Measurements from ENCODE around the gene ELP1. TPM values are rescaled to one million over a fixed set of nuclear protein-coding genes. Genes with fewer than 3 reads are reported as not detected.
"Not testable (repeated sequence)": the region's sequence is repeated elsewhere in the genome, so short reads cannot be mapped to it uniquely, and the experiment has no call there.

ELP1 gene
- total RNA-seq, 2 donors from 2014 or later, result 11.8 to 21.6 TPM

- no peak overlapping the region for H3K9ac ChIP-seq (ENCODE audit: low read depth in 2 of 2, low read length in 2 of 2)
- no peak for DNase-seq
- H3K4me1 ChIP-seq, result no peaks in the 10 kb centered on the region
- no peaks in the 10 kb centered on the region for H3K36me3 ChIP-seq
- H3K9me3 ChIP-seq, result no peaks in the 10 kb centered on the region
- TF ChIP-seq CTCF (IDR thresholded peaks at IDR 0.05), result no peak
- intact Hi-C loops (cut with DNase I), result no loop called here
- no peak overlapping the region for H3K4me3 ChIP-seq
- no peak overlapping the region for H3K27ac ChIP-seq
- no peaks in the 10 kb centered on the region for H3K27me3 ChIP-seq
Observed at GRCh38 chr9:108845947-108846346, 88.0 kb downstream of the ELP1 start.

- DNase-seq, result no peak
- intact Hi-C loops (cut with DNase I), result no loop called here
- H3K27me3 ChIP-seq, result no peaks in the 10 kb centered on the region
- H3K9ac ChIP-seq (ENCODE audit: low read depth in 2 of 2, low read length in 2 of 2), result no peak overlapping the region
- no peak overlapping the region for H3K4me3 ChIP-seq
- H3K4me1 ChIP-seq, result no peaks in the 10 kb centered on the region
- TF ChIP-seq CTCF (IDR thresholded peaks at IDR 0.05), result no peak
- no peaks in the 10 kb centered on the region for H3K9me3 ChIP-seq
- H3K27ac ChIP-seq, result no peak overlapping the region
- no peaks in the 10 kb centered on the region for H3K36me3 ChIP-seq
Observed at GRCh38 chr9:108845507-108845906, 88.4 kb downstream of the ELP1 start.

GRCh38 chr9:108844856-108845255 lies 89.1 kb downstream of the ELP1 start:
- no peaks in the 10 kb centered on the region for H3K4me1 ChIP-seq
- TF ChIP-seq CTCF (IDR thresholded peaks at IDR 0.05), result no peak
- intact Hi-C loops (cut with DNase I), result no loop called here

GRCh38 chr9:108844391-108844790 lies 89.5 kb downstream of the ELP1 start:
- no peak for DNase-seq
- no peak for TF ChIP-seq CTCF (IDR thresholded peaks at IDR 0.05)

More at GRCh38 chr9:108844856-108845255, 89.1 kb downstream of the ELP1 start:
- H3K27ac ChIP-seq, result no peak overlapping the region
- H3K36me3 ChIP-seq, result no peaks in the 10 kb centered on the region
- DNase-seq, result no peak
- H3K27me3 ChIP-seq, result no peaks in the 10 kb centered on the region
- H3K9ac ChIP-seq (ENCODE audit: low read depth in 2 of 2, low read length in 2 of 2), result no peak overlapping the region
- no peaks in the 10 kb centered on the region for H3K9me3 ChIP-seq
- H3K4me3 ChIP-seq, result no peak overlapping the region

GRCh38 chr9:108842610-108843295 lies 91.2 kb downstream of the ELP1 start:
- H3K4me1 ChIP-seq, result no peaks in the 10 kb centered on the region
- H3K9me3 ChIP-seq, result no peaks in the 10 kb centered on the region
- no peak overlapping the region for H3K4me3 ChIP-seq
- no peak overlapping the region for H3K27ac ChIP-seq
- H3K27me3 ChIP-seq, result no peaks in the 10 kb centered on the region
- no peaks in the 10 kb centered on the region for H3K36me3 ChIP-seq
- no peak overlapping the region for H3K9ac ChIP-seq (ENCODE audit: low read depth in 2 of 2, low read length in 2 of 2)
- DNase-seq, result no peak
- intact Hi-C loops (cut with DNase I), result no loop called here
- TF ChIP-seq CTCF (IDR thresholded peaks at IDR 0.05), result no peak

More at GRCh38 chr9:108844391-108844790, 89.5 kb downstream of the ELP1 start:
- Histone ChIP-seq H3K27me3 (no peaks in the 10 kb centered on the region), H3K4me3 (no peak overlapping the region), H3K36me3 (no peaks in the 10 kb centered on the region), H3K9ac (ENCODE audit: low read depth in 2 of 2, low read length in 2 of 2) (no peak overlapping the region), H3K4me1 (no peaks in the 10 kb centered on the region), H3K9me3 (no peaks in the 10 kb centered on the region), H3K27ac (no peak overlapping the region)
- intact Hi-C loops (cut with DNase I), result no loop called here

- H3K36me3 ChIP-seq; intact Hi-C loops (cut with DNase I); H3K27me3 ChIP-seq; H3K4me3 ChIP-seq; H3K9ac ChIP-seq (ENCODE audit: low read depth in 2 of 2, low read length in 2 of 2); H3K27ac ChIP-seq; H3K4me1 ChIP-seq; H3K9me3 ChIP-seq; DNase-seq: not testable (repeated sequence)
Observed at GRCh38 chr9:108839561-108839960, 94.4 kb downstream of the ELP1 start.

Data from colonic mucosa (tissue), 4 donors.